Endodermal cell (in vitro differentiated cells): ENCODE results near the gene TRMT44. TPM values are rescaled to one million over a fixed set of nuclear protein-coding genes. Genes with fewer than 3 reads are reported as not detected.

Source experiments
- DNase-seq: peaks from one replicate; pipeline ENCODE4 v3.0.0-alpha.2; 2017
- H3K27ac ChIP-seq: 2 replicates; pipeline ENCODE4 v1.5.1; 2013; ENCODE audit warnings: mild to moderate bottlenecking, low read depth, low read length, moderate library complexity
- H3K27me3 ChIP-seq: 2 replicates; pipeline ENCODE4 v1.6.1; 2013; ENCODE audit warnings: mild to moderate bottlenecking, low read length, moderate library complexity; ENCODE audit not compliant: insufficient read depth, control insufficient read depth, poor library complexity, severe bottlenecking
- H3K36me3 ChIP-seq: 2 replicates; pipeline ENCODE4 v1.7.0; 2013; ENCODE audit warnings: mild to moderate bottlenecking, low read length, moderate library complexity; ENCODE audit not compliant: control insufficient read depth, insufficient read depth
- H3K4me1 ChIP-seq: one replicate; pipeline ENCODE4 v1.7.0; 2013; ENCODE audit warnings: low read length; ENCODE audit not compliant: control insufficient read depth, insufficient read depth
- H3K4me3 ChIP-seq: 2 replicates; pipeline ENCODE4 v1.5.1; 2013; ENCODE audit warnings: mild to moderate bottlenecking, low read length, moderate library complexity
- H3K9ac ChIP-seq: 2 replicates; pipeline ENCODE4 v1.6.1; 2013; ENCODE audit warnings: mild to moderate bottlenecking, low read length, moderate library complexity; ENCODE audit not compliant: poor library complexity, severe bottlenecking; ENCODE audit errors: extremely low read depth
- H3K9me3 ChIP-seq: 2 replicates; pipeline ENCODE4 v1.6.1; 2013; ENCODE audit warnings: mild to moderate bottlenecking, low read length, moderate library complexity; ENCODE audit not compliant: control insufficient read depth
- H3K27ac Mint-ChIP-seq: 2 replicates; pipeline ENCODE4 v1.8.0; 2020; ENCODE audit warnings: mixed read lengths
- H3K27me3 Mint-ChIP-seq: 2 replicates; pipeline ENCODE4 v1.8.0; 2021; ENCODE audit warnings: mild to moderate bottlenecking, mixed read lengths; ENCODE audit not compliant: insufficient read depth
- H3K36me3 Mint-ChIP-seq: 2 replicates; pipeline ENCODE4 v1.8.0; 2020; ENCODE audit warnings: low read depth, mixed read lengths
- H3K4me1 Mint-ChIP-seq: 2 replicates; pipeline ENCODE4 v1.8.0; 2020; ENCODE audit warnings: mixed read lengths
- H3K4me3 Mint-ChIP-seq: 2 replicates; pipeline ENCODE4 v1.8.0; 2020; ENCODE audit warnings: mild to moderate bottlenecking, moderate library complexity, mixed read lengths
- H3K9me3 Mint-ChIP-seq: 2 replicates; pipeline ENCODE4 v1.8.0; 2020; ENCODE audit warnings: mild to moderate bottlenecking, mixed read lengths
- CTCF ChIP-seq: fragments of 200-600 bp; sonication (generic); conservative IDR thresholded peaks from 2 replicates; pipeline ENCODE4 v1.5.0; 2021; ENCODE audit warnings: antibody characterized with exemption, mild to moderate bottlenecking
- WGBS, 2 experiments: methylation state at CpG; one replicate each; pipeline versions ENCODE4 v1.1.5 to v1.1.7; 2013; ENCODE audit warnings: missing lambda C conversion rate in 2 of 2, mixed read lengths in 1 of 2; ENCODE audit not compliant: insufficient coverage in 1 of 2, insufficient read length in 1 of 2; 5-methylcytosine and 5-hydroxymethylcytosine counted together
- total RNA-seq, 2 donors: library from RNA; stranded (reverse); fragmentation: NEBNext Ultra II Directional in 1 of 2; extraction: Animal tissue kit (Norgen Biotek cat#: 25700) in 1 of 2; gene quantifications; 2 replicates in 1 of 2; 3 replicates in 1 of 2; pipeline ENCODE4 v1.2.1, GENCODE V29; 2021

The TRMT44 gene
- total RNA-seq, 2 donors from 2014 or later, result 45.9 to 114 TPM

- Mint-ChIP-seq H3K4me3 (no peak overlapping the region), H3K9me3 (no peaks in the 10 kb centered on the region), H3K27me3 (no peaks in the 10 kb centered on the region), H3K36me3 (peaks cover 49% of the 10 kb centered on the region), H3K4me1 (no peaks in the 10 kb centered on the region), H3K27ac (no peak overlapping the region)
- no peak overlapping the region for H3K4me3 ChIP-seq
- DNase-seq, result no peak
- peaks cover 87% of the 10 kb centered on the region for H3K36me3 ChIP-seq
- no peaks in the 10 kb centered on the region for H3K27me3 ChIP-seq
- H3K9me3 ChIP-seq, result no peaks in the 10 kb centered on the region
- H3K9ac ChIP-seq, result no peak overlapping the region
- peak overlapping the region; percentile 84 for H3K27ac ChIP-seq
- 76 to 93% methylated on average over 19 of the region's 19 CpGs for WGBS, 2 experiments
- no peak for TF ChIP-seq CTCF
- no peaks in the 10 kb centered on the region for H3K4me1 ChIP-seq
Observed at GRCh38 chr4:8394061-8394519, 46.5 kb upstream of the TRMT44 start.

GRCh38 chr4:8394806-8395205, 45.8 kb upstream of the TRMT44 start:
- H3K9me3 Mint-ChIP-seq, result no peaks in the 10 kb centered on the region
- H3K4me1 ChIP-seq, result no peaks in the 10 kb centered on the region
- H3K9me3 ChIP-seq, result no peaks in the 10 kb centered on the region
- peaks cover 86% of the 10 kb centered on the region for H3K36me3 ChIP-seq
- TF ChIP-seq CTCF, result no peak
- H3K27ac ChIP-seq, result peak overlapping the region; percentile 84
- H3K4me1 Mint-ChIP-seq, result no peaks in the 10 kb centered on the region
- H3K9ac ChIP-seq, result no peak overlapping the region
- no peak overlapping the region for H3K4me3 ChIP-seq
- peaks cover 54% of the 10 kb centered on the region for H3K36me3 Mint-ChIP-seq
- H3K27me3 Mint-ChIP-seq, result no peaks in the 10 kb centered on the region
- WGBS, 2 experiments, result 94 to 96% methylated on average over 11 to 12 of the region's 12 CpGs
- no peak for DNase-seq
- H3K27me3 ChIP-seq, result no peaks in the 10 kb centered on the region
- no peak overlapping the region for H3K4me3 Mint-ChIP-seq
- no peak overlapping the region for H3K27ac Mint-ChIP-seq

GRCh38 chr4:8395504-8396296, 44.9 kb upstream of the TRMT44 start:
- peaks cover 83% of the 10 kb centered on the region for H3K36me3 ChIP-seq
- H3K36me3 Mint-ChIP-seq, result peaks cover 52% of the 10 kb centered on the region
- H3K27ac ChIP-seq, result no peak overlapping the region
- H3K27me3 Mint-ChIP-seq, result no peaks in the 10 kb centered on the region
- H3K9me3 ChIP-seq, result no peaks in the 10 kb centered on the region
- H3K4me1 ChIP-seq, result no peaks in the 10 kb centered on the region
- no peak overlapping the region for H3K4me3 Mint-ChIP-seq
- H3K27ac Mint-ChIP-seq, result no peak overlapping the region
- WGBS, 2 experiments, result 95 to 96% methylated on average over 10 to 12 of the region's 12 CpGs
- H3K27me3 ChIP-seq, result no peaks in the 10 kb centered on the region
- H3K4me3 ChIP-seq, result no peak overlapping the region
- TF ChIP-seq CTCF, result no peak
- DNase-seq, result no peak
- H3K9me3 Mint-ChIP-seq, result no peaks in the 10 kb centered on the region
- H3K9ac ChIP-seq, result no peak overlapping the region
- no peaks in the 10 kb centered on the region for H3K4me1 Mint-ChIP-seq
